PC-3 (cell line): ENCODE results near the gene NTM. TPM values are rescaled to one million over a fixed set of nuclear protein-coding genes. Genes with fewer than 3 reads are reported as not detected.

Experiments used
- ATAC-seq: fragments of 200-7000 bp; cut with Tn5 transposase; 2 replicates; pipeline ENCODE4 v1.9.1; 2020; ENCODE audit warnings: mild to moderate bottlenecking, moderate library complexity
- BruUV-seq: library from RNA; stranded (reverse); fragments of 400-500 nt; replicated peaks from 2 replicates; lab custom pipeline; 2021; lab: Mats Ljungman, UMichigan
- CTCF ChIA-PET: fragments of 300-600 bp; sonication (Branson Sonifier 250); formaldehyde crosslinking; loops from one replicate; lab custom pipeline; 2022; ENCODE audit warnings: antibody characterized with exemption; lab: Charles Lee
- POLR2A ChIA-PET: fragments of 300-600 bp; sonication (Branson Sonifier 250); formaldehyde crosslinking; loops from one replicate; lab custom pipeline; 2022; ENCODE audit warnings: antibody characterized with exemption; ENCODE audit not compliant: unreplicated experiment; lab: Charles Lee
- DNase-seq: peaks from one replicate; pipeline ENCODE4 v3.0.0-alpha.2; 2015
- H2AFZ ChIP-seq: fragments of 300-600 bp; sonication (generic); 2 replicates; pipeline ENCODE4 v1.6.0; 2016; ENCODE audit warnings: antibody characterized with exemption, low read length
- H3F3A ChIP-seq: fragments of 300-600 bp; sonication (generic); one replicate; pipeline ENCODE4 v1.6.0; 2017; ENCODE audit warnings: antibody characterized with exemption, low read length, control low read depth, mild to moderate bottlenecking; ENCODE audit not compliant: unreplicated experiment
- H3K27ac ChIP-seq: fragments of 300-600 bp; sonication (generic); 2 replicates; pipeline ENCODE4 v1.5.1; 2016; ENCODE audit warnings: mild to moderate bottlenecking, low read length
- H3K27me3 ChIP-seq: fragments of 300-600 bp; sonication (generic); 2 replicates; pipeline ENCODE4 v1.6.1; 2016; ENCODE audit warnings: low read length, mixed read lengths
- H3K36me3 ChIP-seq: fragments of 300-600 bp; sonication (generic); 2 replicates; pipeline ENCODE4 v1.6.1; 2016; ENCODE audit warnings: low read depth, mixed run types, low read length, mixed read lengths
- H3K4me1 ChIP-seq: fragments of 300-600 bp; sonication (generic); 2 replicates; pipeline ENCODE4 v1.5.1; 2016; ENCODE audit warnings: low read length; ENCODE audit not compliant: insufficient read depth
- H3K4me2 ChIP-seq: fragments of 300-600 bp; sonication (generic); 2 replicates; pipeline ENCODE4 v1.6.0; 2016; ENCODE audit warnings: low read length
- H3K4me3 ChIP-seq: fragments of 300-600 bp; sonication (generic); 2 replicates; pipeline ENCODE4 v1.5.1; 2016; ENCODE audit warnings: mild to moderate bottlenecking, low read length, mixed read lengths
- H3K79me2 ChIP-seq: fragments of 300-600 bp; sonication (generic); 2 replicates; pipeline ENCODE4 v1.6.1; 2017; ENCODE audit warnings: low read length, mixed read lengths
- H3K9ac ChIP-seq: fragments of 300-600 bp; sonication (generic); 2 replicates; pipeline ENCODE4 v1.6.0; 2016; ENCODE audit warnings: mild to moderate bottlenecking, low read length
- H3K9me2 ChIP-seq: fragments of 300-600 bp; sonication (generic); replicated peaks from 2 replicates; pipeline ENCODE4 v1.6.1; 2016; ENCODE audit warnings: mixed run types, low read length, mixed read lengths
- H3K9me3 ChIP-seq: fragments of 300-600 bp; sonication (generic); 2 replicates; pipeline ENCODE4 v1.6.1; 2016; ENCODE audit warnings: low read length, mixed read lengths
- H4K20me1 ChIP-seq: fragments of 300-600 bp; sonication (generic); 2 replicates; pipeline ENCODE4 v1.6.1; 2016; ENCODE audit warnings: low read length, mixed read lengths
- CTCF ChIP-seq: fragments of 300-600 bp; sonication (generic); conservative IDR thresholded peaks from 2 replicates; pipeline ENCODE4 v1.5.1; 2017; ENCODE audit warnings: antibody characterized with exemption, low read depth, mild to moderate bottlenecking, low read length
- EZH2 ChIP-seq: fragments of 300-600 bp; sonication (generic); IDR thresholded peaks from one replicate; pipeline ENCODE4 v1.6.1; 2017; ENCODE audit warnings: antibody characterized with exemption, mild to moderate bottlenecking, low read length; ENCODE audit not compliant: unreplicated experiment
- EZH2phosphoT487 ChIP-seq: fragments of 300-600 bp; sonication (generic); IDR thresholded peaks from 2 replicates; pipeline ENCODE4 v1.6.1; 2018; ENCODE audit warnings: mild to moderate bottlenecking, antibody characterized with exemption, low read length, borderline replicate concordance
- intact Hi-C: fragments of 100-400 bp; cut with micrococcal nuclease; formaldehyde crosslinking; loops from 2 replicates; pipeline ENCODE4 v1.9.0; 2023
- total RNA-seq: library from RNA; depleted of rRNA; stranded (reverse); fragments of >200 nt; gene quantifications from 2 replicates; pipeline ENCODE4 v1.2.3, GENCODE V29; 2014

The NTM gene
- total RNA-seq, 1 experiment from 2014 or later: not detected

- BruUV-seq: no TSS peak
These were observed 167.9 kb downstream of the NTM start for GRCh38 chr11:131538322-131538721.

GRCh38 chr11:131540676-131541075 is 170.3 kb downstream of the NTM start:
- H3K9me2 ChIP-seq: no peaks in the 10 kb centered on the region
- H3F3A ChIP-seq: no peaks in the 10 kb centered on the region
- H4K20me1 ChIP-seq: no peaks in the 10 kb centered on the region
- TF ChIP-seq EZH2 (no peak), CTCF (no peak), EZH2phosphoT487 (no peak)
- no peak overlapping the region for H3K9ac ChIP-seq
- no peaks in the 10 kb centered on the region for H3K36me3 ChIP-seq
- H3K4me1 ChIP-seq: no peaks in the 10 kb centered on the region
- no peaks in the 10 kb centered on the region for H3K79me2 ChIP-seq
- intact Hi-C loops: no loop called here
- H2AFZ ChIP-seq: no peak overlapping the region
- no peaks in the 10 kb centered on the region for H3K9me3 ChIP-seq
- ATAC-seq (no peak), DNase-seq (no peak)
- no peak overlapping the region for H3K27ac ChIP-seq
- ChIA-PET CTCF (no interaction called here), POLR2A (no interaction called here)
- H3K4me3 ChIP-seq: no peak overlapping the region
- BruUV-seq: no TSS peak
- peaks cover 52% of the 10 kb centered on the region for H3K27me3 ChIP-seq
- H3K4me2 ChIP-seq: no peak overlapping the region

More at GRCh38 chr11:131538322-131538721, 167.9 kb downstream of the NTM start:
- TF ChIP-seq EZH2phosphoT487 (no peak), EZH2 (no peak), CTCF (no peak)
- ChIA-PET POLR2A (no interaction called here), CTCF (no interaction called here)
- Histone ChIP-seq H3F3A (no peaks in the 10 kb centered on the region), H2AFZ (no peak overlapping the region), H3K9me3 (no peaks in the 10 kb centered on the region), H3K4me2 (no peak overlapping the region), H3K27ac (no peak overlapping the region), H3K4me3 (no peak overlapping the region), H3K79me2 (no peaks in the 10 kb centered on the region), H3K27me3 (peaks cover 56% of the 10 kb centered on the region; the same call in 1 of the 2 replicates), H3K9me2 (no peaks in the 10 kb centered on the region), H3K4me1 (no peaks in the 10 kb centered on the region), H3K36me3 (no peaks in the 10 kb centered on the region), H4K20me1 (no peaks in the 10 kb centered on the region), H3K9ac (no peak overlapping the region)
- intact Hi-C loops: no loop called here
- ATAC-seq (no peak), DNase-seq (no peak)

- no peaks in the 10 kb centered on the region for H4K20me1 ChIP-seq
- H3K4me1 ChIP-seq: no peaks in the 10 kb centered on the region
- H3K27ac ChIP-seq: no peak overlapping the region
- DNase-seq (no peak), ATAC-seq (no peak)
- no peaks in the 10 kb centered on the region for H3K79me2 ChIP-seq
- no peak for TF ChIP-seq EZH2phosphoT487
- TF ChIP-seq CTCF: no peak
- TF ChIP-seq EZH2: no peak
- no peak overlapping the region for H3K4me2 ChIP-seq
- no peak overlapping the region for H3K4me3 ChIP-seq
- no peaks in the 10 kb centered on the region for H3K9me2 ChIP-seq
- ChIA-PET CTCF (no interaction called here), POLR2A (no interaction called here)
- no peak overlapping the region for H2AFZ ChIP-seq
- intact Hi-C loops: no loop called here
- no peaks in the 10 kb centered on the region for H3K9me3 ChIP-seq
- no TSS peak for BruUV-seq
- no peaks in the 10 kb centered on the region for H3K36me3 ChIP-seq
- H3K9ac ChIP-seq: no peak overlapping the region
- no peaks in the 10 kb centered on the region for H3F3A ChIP-seq
- H3K27me3 ChIP-seq: peaks cover 46% of the 10 kb centered on the region
These were observed 173.1 kb downstream of the NTM start for GRCh38 chr11:131543389-131544025.
